Cardiac muscle cell (in vitro differentiated cells and primary cell): ENCODE data around the gene CLTA. TPM values are rescaled to one million over a fixed set of nuclear protein-coding genes. Genes with fewer than 3 reads are reported as not detected.
A peak's percentile ranks its signal among the peaks of the same experiment; 100 is the strongest.

ENCODE experiments used
- DNase-seq, 2 donors: peaks; one replicate each; pipeline versions ENCODE4 v3.0.0 to v3.0.0-alpha.2; 2010 to 2017; ENCODE audit warnings: low read depth in 1 of 2, low spot score in 1 of 2
- H3K27ac ChIP-seq: fragments of 200-600 bp; sonication (generic); 2 replicates; pipeline ENCODE4 v1.5.1; 2016
- H3K27me3 ChIP-seq: fragments of 200-600 bp; sonication (generic); 2 replicates; pipeline ENCODE4 v1.6.0; 2016; ENCODE audit warnings: control low read depth
- H3K36me3 ChIP-seq: fragments of 200-600 bp; sonication (generic); 2 replicates; pipeline ENCODE4 v1.5.1; 2016; ENCODE audit warnings: control low read depth
- H3K4me1 ChIP-seq: fragments of 200-600 bp; sonication (generic); 2 replicates; pipeline ENCODE4 v1.8.1; 2017; ENCODE audit warnings: low read depth, mild to moderate bottlenecking, mixed run types
- H3K4me3 ChIP-seq: fragments of 200-600 bp; sonication (generic); 2 replicates; pipeline ENCODE4 v1.5.1; 2016; ENCODE audit warnings: mild to moderate bottlenecking
- H3K9me3 ChIP-seq: fragments of 200-600 bp; sonication (generic); 2 replicates; pipeline ENCODE4 v1.5.1; 2017; ENCODE audit warnings: low read depth, mild to moderate bottlenecking, control low read depth
- polyA plus RNA-seq: library from polyadenylated mRNA; unstranded; fragments of >200 nt; fragmentation: Nextera tagmentation; extraction: Ambion mirVana; gene quantifications from 2 replicates; pipeline ENCODE4 v1.2.1, GENCODE V29; 2016
- total RNA-seq: library from RNA; depleted of rRNA; stranded (reverse); fragments of >200 nt; gene quantifications from 2 replicates; pipeline ENCODE4 v1.2.3, GENCODE V29; 2016
- TF ChIP-seq, protein P1 (sequence below): IDR thresholded peaks from 2 replicates; pipeline ENCODE4 v1.5.1; 2012; ENCODE audit warnings: low read depth, mild to moderate bottlenecking, low read length

Gene CLTA
- total and polyA plus RNA-seq, 2 experiments from 2014 or later: 147 to 236 TPM

DNA sequence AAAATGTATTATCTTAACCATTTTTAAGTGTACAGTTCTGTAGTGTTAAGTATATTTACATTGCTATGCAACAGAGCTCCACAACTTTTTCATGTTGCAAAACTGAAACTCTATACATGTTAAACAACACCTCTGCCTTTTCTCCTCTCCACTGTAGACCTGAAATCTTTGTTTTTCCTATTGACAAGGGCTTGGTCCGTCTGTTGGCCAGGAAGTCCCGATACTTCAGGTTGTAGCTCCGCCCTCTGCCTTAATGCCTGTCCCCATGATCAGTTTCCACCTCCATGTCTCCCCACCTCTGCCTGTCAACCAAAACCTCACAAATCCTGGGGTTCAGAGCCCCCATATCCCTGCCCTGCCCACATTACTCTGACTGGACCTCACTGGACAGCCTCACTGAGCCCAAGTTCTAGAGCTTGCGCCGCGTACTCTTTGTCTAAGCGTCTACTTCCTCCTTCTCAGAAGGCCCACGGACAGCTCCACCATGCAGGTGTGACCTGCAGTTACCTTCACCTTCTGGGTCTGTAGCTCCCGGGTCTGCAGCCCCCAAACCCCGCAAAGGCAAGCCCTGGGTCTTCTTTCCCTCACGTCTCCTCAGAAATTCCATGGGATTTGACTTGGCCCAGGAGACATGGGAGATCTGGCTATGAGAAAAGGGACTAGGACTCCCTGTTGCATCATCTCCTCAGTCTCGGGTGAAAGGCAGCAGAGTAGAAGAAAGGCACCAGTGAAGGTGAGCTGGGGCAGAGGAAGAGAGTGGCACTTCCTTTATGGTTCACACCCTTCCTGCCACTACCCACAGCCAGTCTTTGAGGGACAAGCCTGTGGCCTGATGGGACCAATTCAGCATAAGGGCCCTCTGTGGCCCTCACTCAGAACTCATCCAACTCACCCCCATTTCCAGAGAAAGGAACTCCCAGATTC, 46.1 kb upstream of the CLTA start:
- H3K27ac ChIP-seq: no peak overlapping the region
- no peaks in the 10 kb centered on the region for H3K9me3 ChIP-seq
- no peaks in the 10 kb centered on the region for H3K36me3 ChIP-seq
- no peak overlapping the region for H3K4me3 ChIP-seq
- no peak for DNase-seq
- TF ChIP-seq, protein P1, sequence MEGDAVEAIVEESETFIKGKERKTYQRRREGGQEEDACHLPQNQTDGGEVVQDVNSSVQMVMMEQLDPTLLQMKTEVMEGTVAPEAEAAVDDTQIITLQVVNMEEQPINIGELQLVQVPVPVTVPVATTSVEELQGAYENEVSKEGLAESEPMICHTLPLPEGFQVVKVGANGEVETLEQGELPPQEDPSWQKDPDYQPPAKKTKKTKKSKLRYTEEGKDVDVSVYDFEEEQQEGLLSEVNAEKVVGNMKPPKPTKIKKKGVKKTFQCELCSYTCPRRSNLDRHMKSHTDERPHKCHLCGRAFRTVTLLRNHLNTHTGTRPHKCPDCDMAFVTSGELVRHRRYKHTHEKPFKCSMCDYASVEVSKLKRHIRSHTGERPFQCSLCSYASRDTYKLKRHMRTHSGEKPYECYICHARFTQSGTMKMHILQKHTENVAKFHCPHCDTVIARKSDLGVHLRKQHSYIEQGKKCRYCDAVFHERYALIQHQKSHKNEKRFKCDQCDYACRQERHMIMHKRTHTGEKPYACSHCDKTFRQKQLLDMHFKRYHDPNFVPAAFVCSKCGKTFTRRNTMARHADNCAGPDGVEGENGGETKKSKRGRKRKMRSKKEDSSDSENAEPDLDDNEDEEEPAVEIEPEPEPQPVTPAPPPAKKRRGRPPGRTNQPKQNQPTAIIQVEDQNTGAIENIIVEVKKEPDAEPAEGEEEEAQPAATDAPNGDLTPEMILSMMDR: no peak
- no peaks in the 10 kb centered on the region for H3K4me1 ChIP-seq
- H3K27me3 ChIP-seq: no peaks in the 10 kb centered on the region

DNA sequence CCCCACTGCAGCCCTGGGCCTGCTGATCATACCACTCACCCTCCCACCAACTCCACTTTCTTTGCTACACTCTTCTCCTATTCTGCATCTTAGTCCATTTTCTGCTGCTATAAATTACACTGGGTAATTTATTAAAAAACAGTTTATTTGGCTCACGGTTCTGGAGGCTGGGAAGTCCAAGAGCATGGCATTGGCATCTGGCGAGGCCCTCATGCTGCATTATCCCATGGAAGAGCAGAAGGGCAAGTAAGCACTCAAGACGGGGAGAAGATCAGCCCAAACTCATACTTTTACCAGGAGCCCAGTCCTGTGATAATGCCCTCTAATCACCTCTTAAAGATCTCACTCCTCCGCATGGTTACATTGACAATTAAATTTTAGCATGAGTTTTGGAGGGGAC, 44.8 kb upstream of the CLTA start:
- Histone ChIP-seq H3K4me1 (no peaks in the 10 kb centered on the region), H3K27ac (no peak overlapping the region), H3K9me3 (no peaks in the 10 kb centered on the region), H3K4me3 (no peak overlapping the region), H3K27me3 (no peaks in the 10 kb centered on the region), H3K36me3 (no peaks in the 10 kb centered on the region)
- no peak for DNase-seq
- TF ChIP-seq, protein P1: no peak

DNA sequence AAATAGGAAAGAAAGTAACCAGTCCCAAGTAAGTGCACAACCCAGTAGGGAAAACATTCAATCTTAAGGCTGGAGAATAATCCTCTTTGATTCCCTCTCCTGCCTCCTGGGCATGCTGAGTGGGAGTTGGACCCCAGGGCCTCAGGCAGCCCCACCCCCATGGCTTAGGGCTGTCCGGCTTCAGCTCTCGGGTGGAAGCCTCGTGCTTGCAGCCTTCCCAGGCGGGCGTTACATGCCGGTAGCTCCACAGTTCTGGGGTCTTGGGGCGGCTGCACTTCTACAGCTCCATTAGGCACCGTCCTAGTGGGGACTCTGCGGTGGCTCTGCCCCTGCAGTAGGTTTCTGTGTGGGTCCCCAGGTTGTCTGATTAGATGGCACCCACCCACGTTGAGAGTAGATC, 44.1 kb upstream of the CLTA start:
- Histone ChIP-seq H3K27me3 (no peaks in the 10 kb centered on the region), H3K27ac (no peak overlapping the region), H3K36me3 (no peaks in the 10 kb centered on the region), H3K4me1 (no peaks in the 10 kb centered on the region), H3K9me3 (no peaks in the 10 kb centered on the region), H3K4me3 (no peak overlapping the region)
- DNase-seq: no peak
- TF ChIP-seq, protein P1: no peak

DNA sequence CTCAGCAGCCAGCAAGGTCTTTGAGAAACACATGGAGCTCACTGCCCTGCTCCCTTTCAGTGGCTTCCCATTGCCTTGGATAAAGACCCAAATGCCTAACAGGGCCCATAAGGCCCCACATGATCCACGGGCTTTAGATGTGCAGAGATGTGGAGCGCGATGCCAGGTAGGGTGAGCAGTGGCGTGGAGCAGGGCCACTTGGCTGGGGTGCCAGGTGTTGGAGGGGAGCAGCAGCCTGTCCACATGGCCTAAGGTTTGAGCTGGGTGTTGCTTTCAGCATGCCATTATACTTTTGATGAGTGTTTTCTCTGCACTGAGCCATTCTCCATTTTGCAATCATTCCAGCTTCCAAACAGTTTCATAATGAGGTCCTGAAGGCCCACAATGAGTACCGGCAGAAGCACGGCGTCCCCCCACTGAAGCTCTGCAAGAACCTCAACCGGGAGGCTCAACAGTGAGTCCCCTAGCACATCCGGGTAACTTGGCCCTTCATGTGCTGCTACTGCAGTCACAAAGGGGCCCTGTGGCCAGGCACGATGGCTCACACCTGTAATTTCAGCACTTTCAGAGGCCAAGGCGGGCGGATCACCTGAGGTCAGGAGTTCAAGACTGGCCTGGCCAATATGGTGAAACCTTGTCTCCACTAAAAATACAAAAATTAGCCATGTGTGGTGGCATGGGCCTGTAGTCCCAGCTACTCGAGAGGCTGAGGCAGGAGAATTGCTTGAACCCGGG, 43.1 kb upstream of the CLTA start:
- no peak overlapping the region for H3K27ac ChIP-seq
- H3K4me1 ChIP-seq: no peaks in the 10 kb centered on the region

DNA sequence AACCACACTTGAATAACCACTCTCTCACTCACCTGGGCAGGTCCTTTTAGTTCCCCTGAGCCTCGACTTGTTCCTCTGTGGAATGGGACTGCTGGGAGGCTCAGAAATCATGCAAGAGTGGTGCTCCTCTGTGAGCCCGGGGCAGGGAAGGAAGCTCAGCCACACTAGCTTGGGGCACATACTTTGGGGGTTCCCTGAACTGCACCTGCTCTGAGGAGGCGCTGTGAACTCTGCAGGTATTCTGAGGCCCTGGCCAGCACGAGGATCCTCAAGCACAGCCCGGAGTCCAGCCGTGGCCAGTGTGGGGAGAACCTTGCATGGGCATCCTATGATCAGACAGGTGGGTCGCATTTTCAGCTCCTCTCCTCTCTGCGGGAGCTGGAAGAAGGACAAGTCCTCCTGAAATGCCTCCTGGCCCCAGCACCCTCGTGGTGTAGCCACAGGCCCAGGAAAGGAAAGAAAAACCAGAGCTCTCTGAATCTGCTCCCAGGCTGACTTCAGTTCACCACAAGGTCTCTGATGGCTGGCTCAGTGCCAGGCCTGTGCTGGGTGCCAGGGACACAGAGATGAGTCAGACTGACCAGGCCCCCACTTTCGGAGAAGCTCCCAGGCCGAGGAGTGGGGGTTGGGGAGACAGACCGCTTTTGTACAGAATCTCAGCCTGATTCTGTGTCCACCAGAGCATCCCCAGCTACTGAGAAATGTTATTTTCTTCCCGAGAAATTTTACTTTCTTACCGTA, 42.2 kb upstream of the CLTA start:
- TF ChIP-seq, protein P1: peak; percentile 4
- H3K27ac ChIP-seq: no peak overlapping the region
- H3K36me3 ChIP-seq: no peaks in the 10 kb centered on the region
- no peaks in the 10 kb centered on the region for H3K9me3 ChIP-seq
- H3K27me3 ChIP-seq: no peaks in the 10 kb centered on the region
- no peak overlapping the region for H3K4me3 ChIP-seq
- DNase-seq: peak in 1 of 2 donors; percentile 98
- H3K4me1 ChIP-seq: no peaks in the 10 kb centered on the region

More for the DNA sequence above, 43.1 kb upstream of the CLTA start:
- H3K27me3 ChIP-seq: no peaks in the 10 kb centered on the region
- no peaks in the 10 kb centered on the region for H3K9me3 ChIP-seq
- no peak overlapping the region for H3K4me3 ChIP-seq
- no peak for DNase-seq
- TF ChIP-seq, protein P1: no peak
- no peaks in the 10 kb centered on the region for H3K36me3 ChIP-seq
